Inflammatory macrophage treated with lipopolysaccharide for 1 hour (primary cell): ENCODE results near the gene PTH2.
"Not testable (repeated sequence)": the region's sequence is repeated elsewhere in the genome, so short reads cannot be mapped to it uniquely, and the experiment has no call there.

Source experiments
- DNase-seq, 2 donors: peaks; one replicate each; pipeline ENCODE4 v3.0.0-alpha.2; 2020 to 2022

The PTH2 gene

GRCh38 chr19:49374665-49375434, 48.4 kb downstream of the PTH2 start:
- no peak for DNase-seq

DNA sequence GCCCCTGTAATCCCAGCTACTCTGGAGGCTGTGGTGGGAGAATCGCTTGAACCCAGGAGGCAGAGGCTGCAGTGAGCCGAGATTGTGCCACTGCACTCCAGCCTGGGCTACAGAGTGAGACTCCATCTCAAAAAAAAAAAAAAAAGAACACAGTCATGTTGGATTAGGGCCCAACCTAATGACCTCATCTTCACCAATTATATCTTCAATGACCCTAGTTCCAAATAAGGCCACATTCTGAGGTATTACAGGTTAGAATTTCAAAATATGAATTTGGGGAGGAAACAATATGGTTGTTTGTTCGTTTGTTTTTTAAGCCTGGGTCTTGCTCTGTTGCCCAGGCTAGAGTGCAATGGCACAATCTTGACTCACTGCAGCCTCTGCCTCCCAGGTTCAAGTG, 50.1 kb downstream of the PTH2 start:
- not testable (repeated sequence) for DNase-seq
